ENCODE data around the gene SLMAP. TPM values are rescaled to one million over a fixed set of nuclear protein-coding genes. Genes with fewer than 3 reads are reported as not detected.

Gene SLMAP
- total and polyA plus RNA-seq, 2 experiments from 2014 or later: 32.1 to 73.0 TPM

- no peak for TF ChIP-seq ZNF462 (CRISPR knock-in tag; IDR thresholded peaks at IDR 0.05)
- no peak for TF ChIP-seq POLR2AphosphoS5 (IDR thresholded peaks at IDR 0.05; ENCODE audit: low read depth)
Observed at GRCh38 chr3:57956833-57957174, 200.7 kb downstream of the SLMAP start (continued).

- no peak overlapping the region for H3K4me2 ChIP-seq
- Mint-ChIP-seq H3K36me3 (ENCODE audit: low read depth) (no peaks in the 10 kb centered on the region), H3K9me3 (no peaks in the 10 kb centered on the region), H3K4me3 (no peak overlapping the region), H3K27me3 (ENCODE audit: insufficient read depth, low read depth, poor library complexity) (peaks cover 6% of the 10 kb centered on the region), H3K4me1 (peaks cover 8% of the 10 kb centered on the region), H3K27ac (no peak overlapping the region)
- H3K4me1 ChIP-seq (ENCODE audit: insufficient read depth): peaks cover 9% of the 10 kb centered on the region; the same call in 1 of the 2 replicates
- no peaks in the 10 kb centered on the region for H3K36me3 ChIP-seq (ENCODE audit: insufficient read depth)
- H3F3A ChIP-seq (replicated peaks; ENCODE audit: low read depth): 0 out of 2 replicates have a peak, but pooled peaks cover 2% of the 10 kb centered on the region
- H2AFZ ChIP-seq: no peak overlapping the region
- H4K20me1 ChIP-seq (replicated peaks; ENCODE audit: insufficient read depth): no peaks in the 10 kb centered on the region
- DNase-seq (ENCODE audit: low spot score) (no peak), ATAC-seq (no peak)
- no peak overlapping the region for H3K4me3 ChIP-seq
- H3K27ac ChIP-seq (ENCODE audit: low read depth): no peak overlapping the region
- no peaks in the 10 kb centered on the region for H3K9me2 ChIP-seq (ENCODE audit: insufficient read depth)
- no peaks in the 10 kb centered on the region for H3K79me2 ChIP-seq (replicated peaks; ENCODE audit: insufficient read depth)
- H3K27me3 ChIP-seq (ENCODE audit: insufficient read depth): no peaks in the 10 kb centered on the region
- TF ChIP-seq, protein P1, sequence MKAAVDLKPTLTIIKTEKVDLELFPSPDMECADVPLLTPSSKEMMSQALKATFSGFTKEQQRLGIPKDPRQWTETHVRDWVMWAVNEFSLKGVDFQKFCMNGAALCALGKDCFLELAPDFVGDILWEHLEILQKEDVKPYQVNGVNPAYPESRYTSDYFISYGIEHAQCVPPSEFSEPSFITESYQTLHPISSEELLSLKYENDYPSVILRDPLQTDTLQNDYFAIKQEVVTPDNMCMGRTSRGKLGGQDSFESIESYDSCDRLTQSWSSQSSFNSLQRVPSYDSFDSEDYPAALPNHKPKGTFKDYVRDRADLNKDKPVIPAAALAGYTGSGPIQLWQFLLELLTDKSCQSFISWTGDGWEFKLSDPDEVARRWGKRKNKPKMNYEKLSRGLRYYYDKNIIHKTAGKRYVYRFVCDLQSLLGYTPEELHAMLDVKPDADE (IDR thresholded peaks at IDR 0.05): no peak
- TF ChIP-seq, protein P2, sequence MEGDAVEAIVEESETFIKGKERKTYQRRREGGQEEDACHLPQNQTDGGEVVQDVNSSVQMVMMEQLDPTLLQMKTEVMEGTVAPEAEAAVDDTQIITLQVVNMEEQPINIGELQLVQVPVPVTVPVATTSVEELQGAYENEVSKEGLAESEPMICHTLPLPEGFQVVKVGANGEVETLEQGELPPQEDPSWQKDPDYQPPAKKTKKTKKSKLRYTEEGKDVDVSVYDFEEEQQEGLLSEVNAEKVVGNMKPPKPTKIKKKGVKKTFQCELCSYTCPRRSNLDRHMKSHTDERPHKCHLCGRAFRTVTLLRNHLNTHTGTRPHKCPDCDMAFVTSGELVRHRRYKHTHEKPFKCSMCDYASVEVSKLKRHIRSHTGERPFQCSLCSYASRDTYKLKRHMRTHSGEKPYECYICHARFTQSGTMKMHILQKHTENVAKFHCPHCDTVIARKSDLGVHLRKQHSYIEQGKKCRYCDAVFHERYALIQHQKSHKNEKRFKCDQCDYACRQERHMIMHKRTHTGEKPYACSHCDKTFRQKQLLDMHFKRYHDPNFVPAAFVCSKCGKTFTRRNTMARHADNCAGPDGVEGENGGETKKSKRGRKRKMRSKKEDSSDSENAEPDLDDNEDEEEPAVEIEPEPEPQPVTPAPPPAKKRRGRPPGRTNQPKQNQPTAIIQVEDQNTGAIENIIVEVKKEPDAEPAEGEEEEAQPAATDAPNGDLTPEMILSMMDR (conservative IDR thresholded peaks at IDR 0.05; ENCODE audit: low read depth in 2 of 2): no peak
- no peak for TF ChIP-seq JUNB (IDR thresholded peaks at IDR 0.05; ENCODE audit: unreplicated experiment)
- TF ChIP-seq ZNF114 (CRISPR knock-in tag; IDR thresholded peaks at IDR 0.05): no peak
- TF ChIP-seq EZH2 (IDR thresholded peaks at IDR 0.05; ENCODE audit: low read depth, unreplicated experiment): no peak
- no peak for TF ChIP-seq ZNF331 (CRISPR knock-in tag; IDR thresholded peaks at IDR 0.05; ENCODE audit: low read depth)
- no peak for TF ChIP-seq POLR2AphosphoS5 (IDR thresholded peaks at IDR 0.05; ENCODE audit: low read depth)
Observed at GRCh38 chr3:57957824-57958223, 201.7 kb downstream of the SLMAP start.
